Measurements from ENCODE around the gene DNAJC5. TPM values are rescaled to one million over a fixed set of nuclear protein-coding genes. Genes with fewer than 3 reads are reported as not detected.

DNAJC5 gene
- total RNA-seq, 1 donor from 2014 or later = 43.2 TPM

- Mint-ChIP-seq H3K27ac (no peak overlapping the region), H3K27me3 (ENCODE audit: low read depth) (no peaks in the 10 kb centered on the region), H3K9me3 (no peaks in the 10 kb centered on the region)
Measured at GRCh38 chr20:63937596-63937995, 42.7 kb downstream of the DNAJC5 start.

GRCh38 chr20:63939061-63939935 is 44.4 kb downstream of the DNAJC5 start:
- Mint-ChIP-seq H3K4me1 (no peaks in the 10 kb centered on the region), H3K27me3 (ENCODE audit: low read depth) (no peaks in the 10 kb centered on the region), H3K36me3 (peaks cover 22% of the 10 kb centered on the region), H3K4me3 (no peak overlapping the region), H3K27ac (no peak overlapping the region), H3K9me3 (no peaks in the 10 kb centered on the region)
- no peak for DNase-seq (ENCODE audit: low spot score in 2 of 2, unreplicated experiment in 2 of 2)
- TF ChIP-seq CTCF (IDR thresholded peaks at IDR 0.05; ENCODE audit: unreplicated experiment) = no peak

More at GRCh38 chr20:63937596-63937995, 42.7 kb downstream of the DNAJC5 start:
- no peak overlapping the region for H3K4me3 Mint-ChIP-seq
- TF ChIP-seq CTCF (IDR thresholded peaks at IDR 0.05; ENCODE audit: unreplicated experiment) = no peak
- no peak for DNase-seq (ENCODE audit: low spot score in 2 of 2, unreplicated experiment in 2 of 2)
- H3K4me1 Mint-ChIP-seq = no peaks in the 10 kb centered on the region
- peaks cover 22% of the 10 kb centered on the region for H3K36me3 Mint-ChIP-seq

- Mint-ChIP-seq H3K4me3 (no peak overlapping the region), H3K27me3 (ENCODE audit: low read depth) (no peaks in the 10 kb centered on the region), H3K9me3 (no peaks in the 10 kb centered on the region), H3K27ac (no peak overlapping the region), H3K36me3 (peaks cover 22% of the 10 kb centered on the region), H3K4me1 (no peaks in the 10 kb centered on the region)
- no peak for TF ChIP-seq CTCF (IDR thresholded peaks at IDR 0.05; ENCODE audit: unreplicated experiment)
- DNase-seq (ENCODE audit: low spot score in 2 of 2, unreplicated experiment in 2 of 2) = no peak
Measured at GRCh38 chr20:63940071-63940471, 45.1 kb downstream of the DNAJC5 start.

GRCh38 chr20:63940472-63941266 is 45.7 kb downstream of the DNAJC5 start:
- H3K27me3 Mint-ChIP-seq (ENCODE audit: low read depth) = no peaks in the 10 kb centered on the region
- no peaks in the 10 kb centered on the region for H3K9me3 Mint-ChIP-seq
- no peak overlapping the region for H3K27ac Mint-ChIP-seq
- H3K36me3 Mint-ChIP-seq = peaks cover 20% of the 10 kb centered on the region
- H3K4me3 Mint-ChIP-seq = no peak overlapping the region
- no peak for TF ChIP-seq CTCF (IDR thresholded peaks at IDR 0.05; ENCODE audit: unreplicated experiment)
- no peak for DNase-seq (ENCODE audit: low spot score in 2 of 2, unreplicated experiment in 2 of 2)
- H3K4me1 Mint-ChIP-seq = no peaks in the 10 kb centered on the region

GRCh38 chr20:63941282-63942081 is 46.6 kb downstream of the DNAJC5 start:
- no peak overlapping the region for H3K27ac Mint-ChIP-seq
- H3K36me3 Mint-ChIP-seq = peaks cover 13% of the 10 kb centered on the region
- H3K27me3 Mint-ChIP-seq (ENCODE audit: low read depth) = no peaks in the 10 kb centered on the region
- no peaks in the 10 kb centered on the region for H3K9me3 Mint-ChIP-seq
- DNase-seq (ENCODE audit: low spot score in 2 of 2, unreplicated experiment in 2 of 2) = no peak
- no peak overlapping the region for H3K4me3 Mint-ChIP-seq
- no peak for TF ChIP-seq CTCF (IDR thresholded peaks at IDR 0.05; ENCODE audit: unreplicated experiment)
- H3K4me1 Mint-ChIP-seq = no peaks in the 10 kb centered on the region

Measured in mesothelial cell of epicardium (in vitro differentiated cells).